DND-41 (cell line): ENCODE measurements around the gene KIRREL3.

ENCODE experiments used
- ATAC-seq: fragments of 200-7000 bp; cut with Tn5 transposase; 3 replicates; pipeline ENCODE4 v1.9.1; 2021; ENCODE audit warnings: low read depth; ENCODE audit not compliant: insufficient read depth
- DNase-seq: peaks from one replicate; pipeline ENCODE4 v3.0.0-alpha.2; 2020
- H2AFZ ChIP-seq: 2 replicates; pipeline ENCODE4 v1.6.0; 2012; ENCODE audit warnings: low read depth, low read length
- H3K27ac ChIP-seq: 2 replicates; pipeline ENCODE4 v1.5.1; 2012; ENCODE audit warnings: low read length, inconsistent platforms
- H3K27me3 ChIP-seq: fragments of 200-600 bp; sonication (generic); 2 replicates; pipeline ENCODE4 v1.6.0; 2012; ENCODE audit warnings: low read length, mild to moderate bottlenecking, inconsistent platforms; ENCODE audit not compliant: insufficient read depth, poor library complexity
- H3K36me3 ChIP-seq: 2 replicates; pipeline ENCODE4 v1.5.1; 2012; ENCODE audit warnings: low read length, inconsistent platforms; ENCODE audit not compliant: insufficient read depth
- H3K4me1 ChIP-seq: 2 replicates; pipeline ENCODE4 v1.5.1; 2012; ENCODE audit warnings: mild to moderate bottlenecking, low read length; ENCODE audit not compliant: insufficient read depth
- H3K4me2 ChIP-seq: 2 replicates; pipeline ENCODE4 v1.6.0; 2012; ENCODE audit warnings: mild to moderate bottlenecking, moderate library complexity, low read length, inconsistent platforms; ENCODE audit not compliant: insufficient read depth
- H3K4me3 ChIP-seq, 2 experiments: fragments of 200-600 bp in 1 of 2; shearing (Covaris generic) in 1 of 2; 2 replicates each; pipeline ENCODE4 v1.5.1; 2012 to 2016; ENCODE audit warnings: inconsistent platforms in 2 of 2, low read length in 2 of 2, mild to moderate bottlenecking in 2 of 2, low read depth in 1 of 2, moderate library complexity in 1 of 2
- H3K79me2 ChIP-seq: 2 replicates; pipeline ENCODE4 v1.6.0; 2012; ENCODE audit warnings: low read length, inconsistent platforms; ENCODE audit not compliant: insufficient read depth
- H3K9ac ChIP-seq: 2 replicates; pipeline ENCODE4 v1.6.0; 2012; ENCODE audit warnings: low read depth, mild to moderate bottlenecking, inconsistent platforms, low read length, moderate library complexity
- H3K9me3 ChIP-seq: 2 replicates; pipeline ENCODE4 v1.5.1; 2012; ENCODE audit warnings: low read length, moderate library complexity, mild to moderate bottlenecking, inconsistent platforms; ENCODE audit not compliant: insufficient read depth, severe bottlenecking
- H4K20me1 ChIP-seq: 2 replicates; pipeline ENCODE4 v1.6.0; 2012; ENCODE audit warnings: low read length; ENCODE audit not compliant: insufficient read depth
- EZH2 ChIP-seq: IDR thresholded peaks from 3 replicates; pipeline ENCODE4 v1.6.1; 2012; ENCODE audit warnings: borderline replicate concordance, low read depth, mild to moderate bottlenecking, moderate library complexity, low read length, inconsistent platforms; ENCODE audit not compliant: severe bottlenecking
- TF ChIP-seq, protein P1 (sequence below): IDR thresholded peaks from 2 replicates; pipeline ENCODE4 v1.5.1; 2012; ENCODE audit warnings: borderline replicate concordance, low read length, moderate library complexity, mild to moderate bottlenecking; ENCODE audit not compliant: poor library complexity, severe bottlenecking; ENCODE audit errors: extremely low read depth

Gene KIRREL3

GRCh38 chr11:126416542-126417090, 584.0 kb downstream of the KIRREL3 start:
- Histone ChIP-seq H3K27ac (no peak overlapping the region), H3K9me3 (no peaks in the 10 kb centered on the region), H3K4me2 (no peak overlapping the region), H3K4me3 (no peak overlapping the region), H3K4me1 (no peaks in the 10 kb centered on the region), H3K79me2 (no peaks in the 10 kb centered on the region), H3K27me3 (no peaks in the 10 kb centered on the region), H2AFZ (no peak overlapping the region), H4K20me1 (no peaks in the 10 kb centered on the region), H3K36me3 (peaks cover 32% of the 10 kb centered on the region), H3K9ac (no peak overlapping the region)
- TF ChIP-seq EZH2: no peak
- TF ChIP-seq, protein P1, sequence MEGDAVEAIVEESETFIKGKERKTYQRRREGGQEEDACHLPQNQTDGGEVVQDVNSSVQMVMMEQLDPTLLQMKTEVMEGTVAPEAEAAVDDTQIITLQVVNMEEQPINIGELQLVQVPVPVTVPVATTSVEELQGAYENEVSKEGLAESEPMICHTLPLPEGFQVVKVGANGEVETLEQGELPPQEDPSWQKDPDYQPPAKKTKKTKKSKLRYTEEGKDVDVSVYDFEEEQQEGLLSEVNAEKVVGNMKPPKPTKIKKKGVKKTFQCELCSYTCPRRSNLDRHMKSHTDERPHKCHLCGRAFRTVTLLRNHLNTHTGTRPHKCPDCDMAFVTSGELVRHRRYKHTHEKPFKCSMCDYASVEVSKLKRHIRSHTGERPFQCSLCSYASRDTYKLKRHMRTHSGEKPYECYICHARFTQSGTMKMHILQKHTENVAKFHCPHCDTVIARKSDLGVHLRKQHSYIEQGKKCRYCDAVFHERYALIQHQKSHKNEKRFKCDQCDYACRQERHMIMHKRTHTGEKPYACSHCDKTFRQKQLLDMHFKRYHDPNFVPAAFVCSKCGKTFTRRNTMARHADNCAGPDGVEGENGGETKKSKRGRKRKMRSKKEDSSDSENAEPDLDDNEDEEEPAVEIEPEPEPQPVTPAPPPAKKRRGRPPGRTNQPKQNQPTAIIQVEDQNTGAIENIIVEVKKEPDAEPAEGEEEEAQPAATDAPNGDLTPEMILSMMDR: no peak
- ATAC-seq: no peak
- DNase-seq: no peak

DNA sequence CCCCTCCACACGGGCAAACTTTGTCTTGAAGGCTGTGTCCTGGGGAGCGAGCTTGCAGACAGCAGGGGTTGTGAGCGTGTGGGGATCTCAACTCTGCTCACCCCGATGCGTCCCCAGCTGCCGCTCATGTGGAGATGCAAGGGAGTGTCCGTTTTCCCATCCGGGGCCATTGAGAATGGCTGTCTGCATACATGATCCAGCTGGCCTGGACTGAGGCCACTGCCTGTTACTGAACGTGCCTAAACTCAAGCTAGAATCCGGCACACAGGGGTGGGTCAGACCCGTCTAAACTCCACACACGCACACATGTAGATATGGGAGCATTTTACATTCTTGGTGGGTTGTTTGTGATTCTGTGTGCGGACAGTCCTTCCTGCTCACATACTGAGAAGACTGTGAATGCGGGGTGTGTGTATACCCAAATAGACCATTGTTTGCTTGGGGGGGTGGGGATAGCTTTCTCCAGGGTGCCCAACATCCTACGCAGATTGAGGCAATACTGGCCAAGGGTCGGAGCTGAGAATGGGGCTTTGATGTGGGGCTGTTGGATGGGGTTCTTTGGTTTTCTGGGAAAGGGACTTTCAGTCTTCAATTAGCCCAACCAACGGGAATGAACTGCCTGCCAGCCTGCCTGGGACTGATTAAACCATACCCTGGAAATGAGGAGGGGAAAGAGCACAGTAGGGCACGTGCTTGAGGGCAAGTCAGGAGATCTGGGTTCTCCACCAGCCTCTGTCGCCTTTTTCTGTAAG, 584.7 kb downstream of the KIRREL3 start:
- ATAC-seq: no peak
- Histone ChIP-seq H3K4me2 (no peak overlapping the region), H2AFZ (no peak overlapping the region), H3K27ac (no peak overlapping the region), H3K79me2 (no peaks in the 10 kb centered on the region), H3K36me3 (peaks cover 32% of the 10 kb centered on the region), H4K20me1 (no peaks in the 10 kb centered on the region), H3K9ac (no peak overlapping the region), H3K27me3 (no peaks in the 10 kb centered on the region), H3K4me1 (no peaks in the 10 kb centered on the region), H3K9me3 (no peaks in the 10 kb centered on the region), H3K4me3 (no peak overlapping the region)
- TF ChIP-seq, protein P1: no peak
- TF ChIP-seq EZH2: no peak
- DNase-seq: no peak

GRCh38 chr11:126415128-126415527, 585.4 kb downstream of the KIRREL3 start:
- TF ChIP-seq, protein P1: no peak
- TF ChIP-seq EZH2: no peak
- Histone ChIP-seq H3K79me2 (no peaks in the 10 kb centered on the region), H3K9me3 (no peaks in the 10 kb centered on the region), H3K36me3 (peaks cover 35% of the 10 kb centered on the region), H3K4me3 (no peak overlapping the region), H3K9ac (no peak overlapping the region), H2AFZ (no peak overlapping the region), H4K20me1 (no peaks in the 10 kb centered on the region), H3K27me3 (no peaks in the 10 kb centered on the region), H3K4me1 (no peaks in the 10 kb centered on the region), H3K4me2 (no peak overlapping the region), H3K27ac (no peak overlapping the region)
- no peak for ATAC-seq
- DNase-seq: no peak
